ENCODE measurements around the gene WNT6. TPM values are rescaled to one million over a fixed set of nuclear protein-coding genes. Genes with fewer than 3 reads are reported as not detected.

The WNT6 gene
- total RNA-seq, 1 experiment from 2014 or later, result 1.4 TPM

DNA sequence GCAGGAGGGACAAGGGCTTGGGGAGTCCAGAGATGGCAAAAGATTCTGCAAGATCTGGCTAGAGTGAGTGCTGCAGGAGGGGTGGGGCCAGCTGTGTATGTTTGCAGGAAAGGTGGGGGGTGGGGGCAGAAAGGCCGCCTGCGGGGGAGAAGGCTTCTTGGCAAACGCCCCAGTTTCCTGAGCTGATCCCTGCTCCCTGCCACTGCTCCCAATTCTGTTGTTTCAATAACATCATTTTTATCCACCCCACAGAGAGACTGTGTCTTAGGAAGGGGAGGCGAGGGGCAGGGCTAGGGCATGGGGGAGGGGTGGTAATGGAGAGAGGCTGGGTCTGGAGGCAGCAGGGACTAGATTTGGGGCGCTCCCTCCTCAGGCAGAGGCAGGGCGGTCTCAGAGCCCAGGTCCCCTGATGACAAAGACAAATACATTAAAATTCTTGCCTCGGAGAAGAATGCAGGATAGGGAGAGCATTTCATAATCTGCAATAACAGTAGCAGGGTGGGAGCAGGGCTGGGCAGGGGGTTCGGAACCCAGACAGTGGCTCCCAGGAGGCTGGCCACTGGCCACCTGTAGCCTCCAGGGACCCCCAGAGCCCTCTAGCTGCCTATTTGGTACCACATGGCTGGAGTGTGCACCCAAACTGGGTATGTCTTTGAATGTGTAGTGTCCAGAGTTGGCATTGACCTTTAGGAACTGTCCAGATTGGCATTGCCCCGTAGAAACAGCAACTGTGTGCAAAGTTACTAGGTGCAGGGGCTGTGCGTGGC lies 2.1 kb upstream of the WNT6 start:
- ChIA-PET RAD21 (ENCODE audit: low non-redundant PET in 1 of 2, low total read pairs in 2 of 2, uncharacterized antibody in 2 of 2, unreplicated experiment in 2 of 2) (no interaction called here), CTCF (interaction anchor here (0.7 to 0.9 kb wide), 2 partner anchors 19 to 298 kb away, joined by 3 read pairs; no protein-coding TSS in a partner anchor), POLR2A (no interaction called here)
- ATAC-seq (no peak), DNase-seq (ENCODE audit: low read depth, low spot score) (no peak)
- no peaks in the 10 kb centered on the region for H4K20me1 ChIP-seq (ENCODE audit: insufficient read depth)
- peaks cover 24 to 52% of the 10 kb centered on the region in 2 experiments for H3K4me1 ChIP-seq (ENCODE audit: control insufficient read depth in 1 of 2, insufficient read depth in 2 of 2, low read length in 2 of 2)
- H3K36me3 ChIP-seq (ENCODE audit: control insufficient read depth in 1 of 2, insufficient read depth in 2 of 2, low read length in 2 of 2), result no peaks in the 10 kb centered on the region
- H3K27me3 ChIP-seq (ENCODE audit: insufficient read depth, low read length), result peaks cover 13% of the 10 kb centered on the region; the same call in 1 of the 2 replicates
- intact Hi-C loops (cut with micrococcal nuclease), result no loop called here
- H2AFZ ChIP-seq (ENCODE audit: low read depth, low read length, poor library complexity, severe bottlenecking), result no peak overlapping the region
- no peak overlapping the region for H3K4me3 ChIP-seq (replicated peaks in 1 of 2; ENCODE audit: low read depth in 1 of 2, low read length in 2 of 2)
- H3K27ac ChIP-seq (ENCODE audit: low read depth, low read length), result no peak overlapping the region
- H3K4me2 ChIP-seq (ENCODE audit: low read length), result no peak overlapping the region
- no peaks in the 10 kb centered on the region for H3K9me2 ChIP-seq (ENCODE audit: insufficient read depth)
- no peaks in the 10 kb centered on the region for H3K9me3 ChIP-seq (ENCODE audit: control insufficient read depth in 1 of 2, insufficient read depth in 1 of 2, low read depth in 1 of 2, low read length in 2 of 2)
- no peaks in the 10 kb centered on the region for H3K79me2 ChIP-seq (ENCODE audit: insufficient read depth, low read length)
- H3K9ac ChIP-seq (ENCODE audit: low read length), result no peak overlapping the region
- BruUV-seq (replicated peaks), result no TSS peak
- TF ChIP-seq, protein P1, sequence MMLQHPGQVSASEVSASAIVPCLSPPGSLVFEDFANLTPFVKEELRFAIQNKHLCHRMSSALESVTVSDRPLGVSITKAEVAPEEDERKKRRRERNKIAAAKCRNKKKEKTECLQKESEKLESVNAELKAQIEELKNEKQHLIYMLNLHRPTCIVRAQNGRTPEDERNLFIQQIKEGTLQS (IDR thresholded peaks at IDR 0.05), result no peak
- TF ChIP-seq CEBPB (IDR thresholded peaks at IDR 0.05; ENCODE audit: low read depth) (no peak), RAD21 (IDR thresholded peaks at IDR 0.05; ENCODE audit: low read depth) (no peak), SIN3A (IDR thresholded peaks at IDR 0.05; ENCODE audit: low read depth) (no peak), YY1 (IDR thresholded peaks at IDR 0.05; ENCODE audit: extremely low read depth, insufficient replicate concordance, low read depth, low read length) (no peak), FOSL1 (IDR thresholded peaks at IDR 0.05; ENCODE audit: low read depth) (no peak), JUND (IDR thresholded peaks at IDR 0.05) (no peak), EGR1 (IDR thresholded peaks at IDR 0.05; ENCODE audit: low read depth) (no peak), ZFX (IDR thresholded peaks at IDR 0.05) (no peak), SRF (IDR thresholded peaks at IDR 0.05; ENCODE audit: low read depth) (no peak), POLR2AphosphoS5 (IDR thresholded peaks at IDR 0.05; ENCODE audit: low read depth, low read length) (no peak)
- TF ChIP-seq, protein P2, sequence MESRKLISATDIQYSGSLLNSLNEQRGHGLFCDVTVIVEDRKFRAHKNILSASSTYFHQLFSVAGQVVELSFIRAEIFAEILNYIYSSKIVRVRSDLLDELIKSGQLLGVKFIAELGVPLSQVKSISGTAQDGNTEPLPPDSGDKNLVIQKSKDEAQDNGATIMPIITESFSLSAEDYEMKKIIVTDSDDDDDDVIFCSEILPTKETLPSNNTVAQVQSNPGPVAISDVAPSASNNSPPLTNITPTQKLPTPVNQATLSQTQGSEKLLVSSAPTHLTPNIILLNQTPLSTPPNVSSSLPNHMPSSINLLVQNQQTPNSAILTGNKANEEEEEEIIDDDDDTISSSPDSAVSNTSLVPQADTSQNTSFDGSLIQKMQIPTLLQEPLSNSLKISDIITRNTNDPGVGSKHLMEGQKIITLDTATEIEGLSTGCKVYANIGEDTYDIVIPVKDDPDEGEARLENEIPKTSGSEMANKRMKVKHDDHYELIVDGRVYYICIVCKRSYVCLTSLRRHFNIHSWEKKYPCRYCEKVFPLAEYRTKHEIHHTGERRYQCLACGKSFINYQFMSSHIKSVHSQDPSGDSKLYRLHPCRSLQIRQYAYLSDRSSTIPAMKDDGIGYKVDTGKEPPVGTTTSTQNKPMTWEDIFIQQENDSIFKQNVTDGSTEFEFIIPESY (IDR thresholded peaks at IDR 0.05; ENCODE audit: extremely low read depth, insufficient replicate concordance, low read length), result no peak
- TF ChIP-seq, protein P3, sequence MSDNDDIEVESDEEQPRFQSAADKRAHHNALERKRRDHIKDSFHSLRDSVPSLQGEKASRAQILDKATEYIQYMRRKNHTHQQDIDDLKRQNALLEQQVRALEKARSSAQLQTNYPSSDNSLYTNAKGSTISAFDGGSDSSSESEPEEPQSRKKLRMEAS (IDR thresholded peaks at IDR 0.05), result no peak
- TF ChIP-seq, protein P4, sequence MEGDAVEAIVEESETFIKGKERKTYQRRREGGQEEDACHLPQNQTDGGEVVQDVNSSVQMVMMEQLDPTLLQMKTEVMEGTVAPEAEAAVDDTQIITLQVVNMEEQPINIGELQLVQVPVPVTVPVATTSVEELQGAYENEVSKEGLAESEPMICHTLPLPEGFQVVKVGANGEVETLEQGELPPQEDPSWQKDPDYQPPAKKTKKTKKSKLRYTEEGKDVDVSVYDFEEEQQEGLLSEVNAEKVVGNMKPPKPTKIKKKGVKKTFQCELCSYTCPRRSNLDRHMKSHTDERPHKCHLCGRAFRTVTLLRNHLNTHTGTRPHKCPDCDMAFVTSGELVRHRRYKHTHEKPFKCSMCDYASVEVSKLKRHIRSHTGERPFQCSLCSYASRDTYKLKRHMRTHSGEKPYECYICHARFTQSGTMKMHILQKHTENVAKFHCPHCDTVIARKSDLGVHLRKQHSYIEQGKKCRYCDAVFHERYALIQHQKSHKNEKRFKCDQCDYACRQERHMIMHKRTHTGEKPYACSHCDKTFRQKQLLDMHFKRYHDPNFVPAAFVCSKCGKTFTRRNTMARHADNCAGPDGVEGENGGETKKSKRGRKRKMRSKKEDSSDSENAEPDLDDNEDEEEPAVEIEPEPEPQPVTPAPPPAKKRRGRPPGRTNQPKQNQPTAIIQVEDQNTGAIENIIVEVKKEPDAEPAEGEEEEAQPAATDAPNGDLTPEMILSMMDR (IDR thresholded peaks at IDR 0.05 in 2 of 3, conservative IDR thresholded peaks at IDR 0.05 in 1 of 3; ENCODE audit: borderline replicate concordance in 1 of 3, insufficient read depth in 1 of 3, low read depth in 2 of 3, low read length in 2 of 3), result no peak
- TF ChIP-seq, protein P5, sequence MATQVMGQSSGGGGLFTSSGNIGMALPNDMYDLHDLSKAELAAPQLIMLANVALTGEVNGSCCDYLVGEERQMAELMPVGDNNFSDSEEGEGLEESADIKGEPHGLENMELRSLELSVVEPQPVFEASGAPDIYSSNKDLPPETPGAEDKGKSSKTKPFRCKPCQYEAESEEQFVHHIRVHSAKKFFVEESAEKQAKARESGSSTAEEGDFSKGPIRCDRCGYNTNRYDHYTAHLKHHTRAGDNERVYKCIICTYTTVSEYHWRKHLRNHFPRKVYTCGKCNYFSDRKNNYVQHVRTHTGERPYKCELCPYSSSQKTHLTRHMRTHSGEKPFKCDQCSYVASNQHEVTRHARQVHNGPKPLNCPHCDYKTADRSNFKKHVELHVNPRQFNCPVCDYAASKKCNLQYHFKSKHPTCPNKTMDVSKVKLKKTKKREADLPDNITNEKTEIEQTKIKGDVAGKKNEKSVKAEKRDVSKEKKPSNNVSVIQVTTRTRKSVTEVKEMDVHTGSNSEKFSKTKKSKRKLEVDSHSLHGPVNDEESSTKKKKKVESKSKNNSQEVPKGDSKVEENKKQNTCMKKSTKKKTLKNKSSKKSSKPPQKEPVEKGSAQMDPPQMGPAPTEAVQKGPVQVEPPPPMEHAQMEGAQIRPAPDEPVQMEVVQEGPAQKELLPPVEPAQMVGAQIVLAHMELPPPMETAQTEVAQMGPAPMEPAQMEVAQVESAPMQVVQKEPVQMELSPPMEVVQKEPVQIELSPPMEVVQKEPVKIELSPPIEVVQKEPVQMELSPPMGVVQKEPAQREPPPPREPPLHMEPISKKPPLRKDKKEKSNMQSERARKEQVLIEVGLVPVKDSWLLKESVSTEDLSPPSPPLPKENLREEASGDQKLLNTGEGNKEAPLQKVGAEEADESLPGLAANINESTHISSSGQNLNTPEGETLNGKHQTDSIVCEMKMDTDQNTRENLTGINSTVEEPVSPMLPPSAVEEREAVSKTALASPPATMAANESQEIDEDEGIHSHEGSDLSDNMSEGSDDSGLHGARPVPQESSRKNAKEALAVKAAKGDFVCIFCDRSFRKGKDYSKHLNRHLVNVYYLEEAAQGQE (IDR thresholded peaks at IDR 0.05; ENCODE audit: low read depth), result no peak

Measured in HCT116 (cell line).